CD14-positive monocyte (primary cell): ENCODE measurements around the gene IFT172. TPM values are rescaled to one million over a fixed set of nuclear protein-coding genes. Genes with fewer than 3 reads are reported as not detected.

ENCODE experiments used
- DNase-seq, 3 donors: peaks; one replicate each; pipeline ENCODE4 v3.0.0-alpha.2; 2011 to 2022
- H2AFZ ChIP-seq: 2 replicates; pipeline ENCODE4 v1.6.0; 2012; ENCODE audit warnings: mild to moderate bottlenecking, low read depth, low read length, inconsistent platforms; ENCODE audit not compliant: insufficient read depth, poor library complexity, severe bottlenecking
- H3K27ac ChIP-seq, 2 donors: 1 replicate in 1 of 2; 2 replicates in 1 of 2; pipeline ENCODE4 v1.5.1; 2012 to 2013; ENCODE audit warnings: low read length in 2 of 2, control low read depth in 1 of 2, inconsistent platforms in 1 of 2, low read depth in 1 of 2, mild to moderate bottlenecking in 1 of 2
- H3K27me3 ChIP-seq, 2 donors: one replicate each; pipeline versions ENCODE4 v1.6.0 to v1.6.1; 2011 to 2013; ENCODE audit warnings: low read length in 2 of 2; ENCODE audit not compliant: control insufficient read depth in 2 of 2, insufficient read depth in 2 of 2
- H3K36me3 ChIP-seq, 2 donors: replicated peaks in 1 of 2; 1 replicate in 1 of 2; 2 replicates in 1 of 2; pipeline versions ENCODE4 v1.5.1 to v1.6.1; 2012 to 2013; ENCODE audit warnings: low read length in 2 of 2, control low read depth in 1 of 2, inconsistent platforms in 1 of 2, mild to moderate bottlenecking in 1 of 2; ENCODE audit not compliant: insufficient read depth in 2 of 2, control insufficient read depth in 1 of 2
- H3K4me1 ChIP-seq, 2 donors: 1 replicate in 1 of 2; 2 replicates in 1 of 2; pipeline versions ENCODE4 v1.5.1 to v1.6.1; 2012 to 2013; ENCODE audit warnings: low read length in 2 of 2, control low read depth in 1 of 2, inconsistent platforms in 1 of 2, mild to moderate bottlenecking in 1 of 2, moderate library complexity in 1 of 2; ENCODE audit not compliant: insufficient read depth in 2 of 2, control insufficient read depth in 1 of 2
- H3K4me2 ChIP-seq: replicated peaks from 2 replicates; pipeline ENCODE3; 2012; ENCODE audit warnings: low read length, moderate library complexity, mild to moderate bottlenecking; ENCODE audit not compliant: poor library complexity, severe bottlenecking; ENCODE audit errors: extremely low read depth
- H3K4me3 ChIP-seq, 3 experiments: fragments of 200-600 bp in 1 of 3; sonication (generic) in 1 of 3; replicated peaks in 1 of 3; 1 replicate in 2 of 3; 2 replicates in 1 of 3; pipeline ENCODE4 v1.5.1; 2011 to 2013; ENCODE audit warnings: low read length in 3 of 3, mild to moderate bottlenecking in 3 of 3, control low read depth in 2 of 3, low read depth in 2 of 3, inconsistent platforms in 1 of 3, moderate library complexity in 1 of 3
- H3K79me2 ChIP-seq: 2 replicates; pipeline ENCODE4 v1.6.0; 2012; ENCODE audit warnings: mild to moderate bottlenecking, control low read depth, inconsistent platforms, low read length, moderate library complexity; ENCODE audit not compliant: insufficient read depth
- H3K9ac ChIP-seq: 2 replicates; pipeline ENCODE4 v1.6.0; 2017; ENCODE audit warnings: low read length, mild to moderate bottlenecking; ENCODE audit not compliant: insufficient read depth, poor library complexity, severe bottlenecking
- H3K9me3 ChIP-seq, 2 donors: replicated peaks in 1 of 2; 1 replicate in 1 of 2; 2 replicates in 1 of 2; pipeline versions ENCODE4 v1.5.1 to v1.6.1; 2012 to 2013; ENCODE audit warnings: low read length in 2 of 2, control low read depth in 1 of 2; ENCODE audit not compliant: control insufficient read depth in 1 of 2, insufficient read depth in 1 of 2
- H4K20me1 ChIP-seq: 2 replicates; pipeline ENCODE4 v1.6.0; 2012; ENCODE audit warnings: mild to moderate bottlenecking, low read length, control low read depth, moderate library complexity; ENCODE audit not compliant: insufficient read depth
- H3K27ac Mint-ChIP-seq, 7 donors: one replicate each; pipeline ENCODE4 v1.8.0; 2020; ENCODE audit warnings: mild to moderate bottlenecking in 7 of 7, mixed read lengths in 7 of 7, moderate library complexity in 6 of 7, inconsistent platforms in 2 of 7
- H3K27me3 Mint-ChIP-seq, 3 donors: one replicate each; pipeline ENCODE4 v1.8.0; 2021 to 2022; ENCODE audit warnings: low read depth in 3 of 3, mild to moderate bottlenecking in 3 of 3, mixed read lengths in 3 of 3, moderate library complexity in 3 of 3, inconsistent platforms in 1 of 3
- H3K36me3 Mint-ChIP-seq, 2 donors: one replicate each; pipeline ENCODE4 v1.8.0; 2020; ENCODE audit warnings: mixed read lengths in 2 of 2, inconsistent platforms in 1 of 2, mild to moderate bottlenecking in 1 of 2
- H3K4me1 Mint-ChIP-seq: one replicate; pipeline ENCODE4 v1.8.0; 2020; ENCODE audit warnings: mild to moderate bottlenecking, mixed read lengths
- H3K4me3 Mint-ChIP-seq, 2 donors: one replicate each; pipeline ENCODE4 v1.8.0; 2020; ENCODE audit warnings: mild to moderate bottlenecking in 2 of 2, mixed read lengths in 2 of 2, moderate library complexity in 1 of 2
- H3K9me3 Mint-ChIP-seq, 7 donors: one replicate each; pipeline ENCODE4 v1.8.0; 2020 to 2022; ENCODE audit warnings: mixed read lengths in 7 of 7, mild to moderate bottlenecking in 6 of 7, moderate library complexity in 6 of 7, inconsistent platforms in 2 of 7
- WGBS: methylation state at CpG from one replicate; pipeline ENCODE4 v1.1.5; 2013; ENCODE audit warnings: missing lambda C conversion rate; ENCODE audit not compliant: insufficient coverage; 5-methylcytosine and 5-hydroxymethylcytosine counted together
- intact Hi-C, 2 donors: fragments of 100-400 bp; cut with micrococcal nuclease; formaldehyde crosslinking; loops; one replicate each; pipeline versions ENCODE4 v1.15.0 to v1.15.1; 2023
- polyA plus RNA-seq, 3 donors: library from polyadenylated mRNA; depleted of rRNA in 1 of 3; unstranded in 2 of 3; stranded (reverse) in 1 of 3; fragments of 300-500 nt in 2 of 3; fragments of >200 nt in 1 of 3; fragmentation: Illumina TruSeq in 2 of 3; gene quantifications; 1 replicate in 2 of 3; 2 replicates in 1 of 3; pipeline ENCODE4 v1.2.3, GENCODE V29; 2012 to 2021
- TF ChIP-seq, protein P1 (sequence below): fragments of 200-600 bp; IDR thresholded peaks from one replicate; pipeline ENCODE4 v1.8.0; 2022; ENCODE audit warnings: antibody characterized with exemption, mild to moderate bottlenecking

IFT172 gene
- polyA plus RNA-seq, 3 donors, result 1.7 to 12.8 (median 3.6) TPM

GRCh38 chr2:27441958-27442919 lies 47.3 kb downstream of the IFT172 start, which contains the start of gene KRTCAP3:
Gene KRTCAP3 (plus strand): TSS chr2:27442381. CDS start chr2:27442413, 32 bp downstream.
- intact Hi-C loops, result no loop called here
- H4K20me1 ChIP-seq, result peaks cover 4% of the 10 kb centered on the region
- H3K4me2 ChIP-seq, result no peak within 1 kb of the TSS
- H3K27ac ChIP-seq, result peak within 1 kb of the TSS in 1 of 2 donors; percentile 36
- H3K79me2 ChIP-seq, result no peaks in the 10 kb centered on the region
- peak within 1 kb of the TSS; percentile 16 to 76 (median 51) for H3K27ac Mint-ChIP-seq
- WGBS, result 86% methylated on average over 78 of the region's 80 CpGs
- no peak within 1 kb of the TSS for H3K4me3 Mint-ChIP-seq
- no peaks in the 10 kb centered on the region for H3K4me1 ChIP-seq
- H3K9ac ChIP-seq, result no peak within 1 kb of the TSS
- H3K36me3 ChIP-seq, result peaks cover 47 to 66% of the 10 kb centered on the region in 2 donors
- no peaks in the 10 kb centered on the region for H3K9me3 ChIP-seq
- H2AFZ ChIP-seq, result no peak within 1 kb of the TSS
- H3K4me1 Mint-ChIP-seq, result peaks cover 4% of the 10 kb centered on the region
- no peak for DNase-seq
- H3K27me3 Mint-ChIP-seq, result no peaks in the 10 kb centered on the region
- no peaks in the 10 kb centered on the region for H3K27me3 ChIP-seq
- H3K9me3 Mint-ChIP-seq, result peaks cover 0 to 2% (median 0%) of the 10 kb centered on the region in 7 donors
- H3K4me3 ChIP-seq, result no peak within 1 kb of the TSS
- H3K36me3 Mint-ChIP-seq, result peaks cover 58 to 80% of the 10 kb centered on the region in 2 donors
- TF ChIP-seq, protein P1, sequence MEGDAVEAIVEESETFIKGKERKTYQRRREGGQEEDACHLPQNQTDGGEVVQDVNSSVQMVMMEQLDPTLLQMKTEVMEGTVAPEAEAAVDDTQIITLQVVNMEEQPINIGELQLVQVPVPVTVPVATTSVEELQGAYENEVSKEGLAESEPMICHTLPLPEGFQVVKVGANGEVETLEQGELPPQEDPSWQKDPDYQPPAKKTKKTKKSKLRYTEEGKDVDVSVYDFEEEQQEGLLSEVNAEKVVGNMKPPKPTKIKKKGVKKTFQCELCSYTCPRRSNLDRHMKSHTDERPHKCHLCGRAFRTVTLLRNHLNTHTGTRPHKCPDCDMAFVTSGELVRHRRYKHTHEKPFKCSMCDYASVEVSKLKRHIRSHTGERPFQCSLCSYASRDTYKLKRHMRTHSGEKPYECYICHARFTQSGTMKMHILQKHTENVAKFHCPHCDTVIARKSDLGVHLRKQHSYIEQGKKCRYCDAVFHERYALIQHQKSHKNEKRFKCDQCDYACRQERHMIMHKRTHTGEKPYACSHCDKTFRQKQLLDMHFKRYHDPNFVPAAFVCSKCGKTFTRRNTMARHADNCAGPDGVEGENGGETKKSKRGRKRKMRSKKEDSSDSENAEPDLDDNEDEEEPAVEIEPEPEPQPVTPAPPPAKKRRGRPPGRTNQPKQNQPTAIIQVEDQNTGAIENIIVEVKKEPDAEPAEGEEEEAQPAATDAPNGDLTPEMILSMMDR, result no peak

- Histone ChIP-seq H2AFZ (no peak overlapping the region), H3K79me2 (no peaks in the 10 kb centered on the region), H3K4me3 (no peak overlapping the region), H4K20me1 (peaks cover 9% of the 10 kb centered on the region), H3K4me1 (no peaks in the 10 kb centered on the region), H3K4me2 (no peak overlapping the region), H3K36me3 (peaks cover 55 to 73% of the 10 kb centered on the region in 2 donors), H3K27ac (no peak overlapping the region), H3K27me3 (no peaks in the 10 kb centered on the region), H3K9me3 (no peaks in the 10 kb centered on the region), H3K9ac (no peak overlapping the region)
- 94% methylated on average over 2 of the region's 10 CpGs for WGBS
- Mint-ChIP-seq H3K9me3 (peaks cover 0 to 2% (median 0%) of the 10 kb centered on the region in 7 donors), H3K27me3 (no peaks in the 10 kb centered on the region), H3K4me3 (no peak overlapping the region), H3K36me3 (peaks cover 65 to 85% of the 10 kb centered on the region in 2 donors), H3K4me1 (peaks cover 4% of the 10 kb centered on the region), H3K27ac (peak overlapping the region in 2 of 7 donors; percentile 0 to 36)
- intact Hi-C loops, result no loop called here
- TF ChIP-seq, protein P1, result no peak
- DNase-seq, result no peak
Observed at GRCh38 chr2:27441226-27441926, 48.2 kb downstream of the IFT172 start.
